HK-2 (cell line): Measurements from ENCODE around the gene ATP6V1B1.
"Not testable (repeated sequence)": the region's sequence is repeated elsewhere in the genome, so short reads cannot be mapped to it uniquely, and the experiment has no call there.

Source experiments
- DNase-seq: peaks from one replicate; pipeline ENCODE4 v3.0.0-alpha.2; 2018; ENCODE audit not compliant: unreplicated experiment

The ATP6V1B1 gene

GRCh38 chr2:71006323-71006722, 70.6 kb downstream of the ATP6V1B1 start:
- DNase-seq = no peak

GRCh38 chr2:71006955-71007799, 71.5 kb downstream of the ATP6V1B1 start:
- no peak for DNase-seq

GRCh38 chr2:71008342-71008741, 72.6 kb downstream of the ATP6V1B1 start:
- no peak for DNase-seq

- DNase-seq = not testable (repeated sequence)
Observed at GRCh38 chr2:71011786-71012185, 76.1 kb downstream of the ATP6V1B1 start.
